Testis (tissue), 2 donors: Measurements from ENCODE around the gene PEAK3.

ENCODE experiments used
- POLR2A ChIP-seq: fragments of 450-650 bp; IDR thresholded peaks from one replicate; pipeline ENCODE4 v1.6.1; 2017; ENCODE audit warnings: antibody characterized with exemption, mild to moderate bottlenecking, moderate library complexity
- TF ChIP-seq, protein P1 (sequence below), 3 experiments: fragments of 450-650 bp in 2 of 3; fragments of 200-600 bp in 1 of 3; sonication (generic) in 1 of 3; IDR thresholded peaks; one replicate each; pipeline ENCODE4 v1.5.1; 2016 to 2019; ENCODE audit warnings: antibody characterized with exemption in 3 of 3, mild to moderate bottlenecking in 2 of 3, moderate library complexity in 1 of 3

DNA sequence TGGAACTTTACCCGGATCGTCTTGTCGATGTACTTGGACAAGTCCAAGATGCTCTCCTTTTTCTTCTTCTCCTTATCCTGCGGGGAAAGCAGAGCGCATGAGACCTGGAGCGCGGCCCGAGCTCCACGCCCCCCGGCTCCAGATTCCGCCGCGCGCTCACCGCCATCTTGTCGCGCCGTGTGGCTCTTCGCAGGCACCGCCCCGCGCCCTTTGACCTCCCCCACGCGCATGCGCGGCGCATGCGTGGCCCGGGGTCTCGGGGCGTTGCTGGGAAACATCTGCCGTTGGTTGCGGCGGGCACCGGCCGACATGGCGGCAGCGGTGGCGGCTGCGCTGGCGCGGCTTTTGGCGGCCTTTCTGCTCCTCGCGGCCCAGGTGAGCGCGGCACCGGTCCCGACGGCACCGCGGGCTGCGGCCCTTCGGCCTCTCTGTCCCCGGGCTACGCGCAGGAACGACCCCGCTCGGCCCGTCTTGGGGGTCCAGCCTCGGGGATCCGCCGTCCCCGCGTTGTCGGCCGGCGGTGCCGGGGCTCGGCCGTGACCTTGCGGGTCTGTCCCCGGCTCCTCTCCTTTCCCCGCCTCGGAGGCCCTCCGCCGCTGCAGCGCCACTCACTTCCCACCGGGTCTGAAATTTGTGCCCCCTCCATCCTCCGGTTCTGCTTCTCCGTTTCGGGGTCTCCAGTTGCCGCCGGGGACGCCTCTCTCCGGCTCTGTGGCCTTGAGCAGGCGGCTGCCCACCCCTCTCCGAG is 46.6 kb upstream of the PEAK3 start, which contains the start of the genes LSM7 and SPPL2B:
- TF ChIP-seq, protein P1, sequence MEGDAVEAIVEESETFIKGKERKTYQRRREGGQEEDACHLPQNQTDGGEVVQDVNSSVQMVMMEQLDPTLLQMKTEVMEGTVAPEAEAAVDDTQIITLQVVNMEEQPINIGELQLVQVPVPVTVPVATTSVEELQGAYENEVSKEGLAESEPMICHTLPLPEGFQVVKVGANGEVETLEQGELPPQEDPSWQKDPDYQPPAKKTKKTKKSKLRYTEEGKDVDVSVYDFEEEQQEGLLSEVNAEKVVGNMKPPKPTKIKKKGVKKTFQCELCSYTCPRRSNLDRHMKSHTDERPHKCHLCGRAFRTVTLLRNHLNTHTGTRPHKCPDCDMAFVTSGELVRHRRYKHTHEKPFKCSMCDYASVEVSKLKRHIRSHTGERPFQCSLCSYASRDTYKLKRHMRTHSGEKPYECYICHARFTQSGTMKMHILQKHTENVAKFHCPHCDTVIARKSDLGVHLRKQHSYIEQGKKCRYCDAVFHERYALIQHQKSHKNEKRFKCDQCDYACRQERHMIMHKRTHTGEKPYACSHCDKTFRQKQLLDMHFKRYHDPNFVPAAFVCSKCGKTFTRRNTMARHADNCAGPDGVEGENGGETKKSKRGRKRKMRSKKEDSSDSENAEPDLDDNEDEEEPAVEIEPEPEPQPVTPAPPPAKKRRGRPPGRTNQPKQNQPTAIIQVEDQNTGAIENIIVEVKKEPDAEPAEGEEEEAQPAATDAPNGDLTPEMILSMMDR (IDR thresholded peaks at IDR 0.05): peak in 1 of 3 experiments; percentile 8
- TF ChIP-seq POLR2A: no peak
